Neural progenitor cell (in vitro differentiated cells): Measurements from ENCODE around the gene CTDP1. TPM values are rescaled to one million over a fixed set of nuclear protein-coding genes. Genes with fewer than 3 reads are reported as not detected.

Experiments used
- DNase-seq: peaks from one replicate; pipeline ENCODE4 v3.0.0-alpha.2; 2016; ENCODE audit warnings: low spot score
- H2AFZ ChIP-seq: fragments of 200-600 bp; sonication (generic); replicated peaks from 2 replicates; pipeline ENCODE4 v1.6.1; 2016; ENCODE audit warnings: antibody characterized with exemption
- H3F3A ChIP-seq: fragments of 200-600 bp; sonication (generic); 2 replicates; pipeline ENCODE4 v1.6.1; 2016; ENCODE audit warnings: antibody characterized with exemption, low read depth
- H3K27ac ChIP-seq: fragments of 200-600 bp; sonication (generic); 2 replicates; pipeline ENCODE4 v1.5.1; 2016; ENCODE audit warnings: mild to moderate bottlenecking
- H3K27me3 ChIP-seq: fragments of 200-600 bp; sonication (generic); 2 replicates; pipeline ENCODE4 v1.6.1; 2016; ENCODE audit warnings: mild to moderate bottlenecking, moderate library complexity
- H3K36me3 ChIP-seq: fragments of 200-600 bp; sonication (generic); 2 replicates; pipeline ENCODE4 v1.5.1; 2016
- H3K4me1 ChIP-seq: fragments of 200-600 bp; sonication (generic); 2 replicates; pipeline ENCODE4 v1.6.1; 2016; ENCODE audit warnings: mixed run types
- H3K4me2 ChIP-seq: fragments of 200-600 bp; sonication (generic); 2 replicates; pipeline ENCODE4 v1.6.1; 2016
- H3K4me3 ChIP-seq: fragments of 200-600 bp; sonication (generic); 2 replicates; pipeline ENCODE4 v1.5.1; 2016
- H3K79me2 ChIP-seq: fragments of 200-600 bp; sonication (generic); 2 replicates; pipeline ENCODE4 v1.6.1; 2016; ENCODE audit warnings: low read depth
- H3K9ac ChIP-seq: fragments of 200-600 bp; sonication (generic); 2 replicates; pipeline ENCODE4 v1.6.1; 2016
- H3K9me3 ChIP-seq: fragments of 200-600 bp; sonication (generic); 2 replicates; pipeline ENCODE4 v1.5.1; 2016; ENCODE audit warnings: low read depth
- H4K20me1 ChIP-seq: fragments of 200-600 bp; sonication (generic); 2 replicates; pipeline ENCODE4 v1.6.1; 2016; ENCODE audit warnings: low read depth
- H3K27ac Mint-ChIP-seq: 3 replicates; pipeline ENCODE4 v1.8.0; 2021; ENCODE audit warnings: mixed read lengths
- H3K27me3 Mint-ChIP-seq: 2 replicates; pipeline ENCODE4 v1.8.0; 2022; ENCODE audit warnings: low read depth, mild to moderate bottlenecking, inconsistent platforms, moderate library complexity, mixed read lengths; ENCODE audit not compliant: insufficient read depth
- H3K36me3 Mint-ChIP-seq: 3 replicates; pipeline ENCODE4 v1.8.0; 2021; ENCODE audit warnings: mixed read lengths
- H3K4me1 Mint-ChIP-seq: 3 replicates; pipeline ENCODE4 v1.8.0; 2021; ENCODE audit warnings: mixed read lengths
- H3K4me3 Mint-ChIP-seq: 3 replicates; pipeline ENCODE4 v1.8.0; 2021; ENCODE audit warnings: mild to moderate bottlenecking, moderate library complexity, mixed read lengths
- H3K9me3 Mint-ChIP-seq: 3 replicates; pipeline ENCODE4 v1.8.0; 2020; ENCODE audit warnings: mixed read lengths
- EZH2 ChIP-seq: fragments of 200-600 bp; sonication (generic); IDR thresholded peaks from 2 replicates; pipeline ENCODE4 v1.6.1; 2017; ENCODE audit warnings: antibody characterized with exemption, mild to moderate bottlenecking, moderate library complexity
- EZH2phosphoT487 ChIP-seq: fragments of 200-600 bp; sonication (generic); IDR thresholded peaks from 2 replicates; pipeline ENCODE4 v1.6.1; 2017; ENCODE audit warnings: antibody characterized with exemption
- total RNA-seq: library from RNA; depleted of rRNA; stranded (reverse); fragments of >200 nt; gene quantifications from 2 replicates; pipeline ENCODE4 v1.2.3, GENCODE V29; 2015; ENCODE audit warnings: low replicate concordance
- TF ChIP-seq, protein P1 (sequence below): fragments of 200-600 bp; sonication (generic); IDR thresholded peaks from 2 replicates; pipeline ENCODE4 v1.5.1; 2017; ENCODE audit warnings: antibody characterized with exemption, mild to moderate bottlenecking

Gene CTDP1
- total RNA-seq, 1 donor from 2014 or later: 11.8 TPM

DNA sequence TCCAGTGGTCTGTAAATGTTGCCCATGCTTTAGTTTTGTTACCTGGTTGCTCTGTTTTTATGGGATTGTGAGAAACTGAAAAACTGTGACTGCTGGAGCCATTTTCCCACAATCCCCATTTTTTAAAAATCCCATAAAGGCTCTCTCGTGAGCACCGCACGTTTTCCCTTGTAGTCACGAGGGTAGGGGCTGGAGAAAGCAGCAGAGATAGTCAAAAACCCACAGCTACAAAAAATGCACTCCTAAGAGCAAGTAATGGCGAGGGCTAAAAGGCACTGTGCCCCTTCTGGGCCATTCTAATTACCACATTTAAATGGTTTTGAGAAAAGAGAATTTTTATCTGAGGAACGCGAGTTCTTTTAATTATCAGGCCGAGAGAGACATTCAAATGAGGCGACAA is 1.8 kb upstream of the CTDP1 start:
- Histone ChIP-seq H3K4me3 (peak overlapping the region; percentile 92), H3K27me3 (no peaks in the 10 kb centered on the region), H3K9ac (no peak overlapping the region), H3K4me2 (peak overlapping the region; percentile 78), H4K20me1 (peaks cover 26% of the 10 kb centered on the region), H3K27ac (no peak overlapping the region), H3K9me3 (no peaks in the 10 kb centered on the region), H3K79me2 (peaks cover 40% of the 10 kb centered on the region), H3F3A (no peaks in the 10 kb centered on the region), H2AFZ (no peak overlapping the region), H3K36me3 (no peaks in the 10 kb centered on the region), H3K4me1 (peaks cover 16% of the 10 kb centered on the region)
- H3K36me3 Mint-ChIP-seq: peaks cover 4% of the 10 kb centered on the region
- H3K27me3 Mint-ChIP-seq: peaks cover 9% of the 10 kb centered on the region
- H3K4me1 Mint-ChIP-seq: peaks cover 32% of the 10 kb centered on the region
- H3K27ac Mint-ChIP-seq: no peak overlapping the region
- TF ChIP-seq, protein P1, sequence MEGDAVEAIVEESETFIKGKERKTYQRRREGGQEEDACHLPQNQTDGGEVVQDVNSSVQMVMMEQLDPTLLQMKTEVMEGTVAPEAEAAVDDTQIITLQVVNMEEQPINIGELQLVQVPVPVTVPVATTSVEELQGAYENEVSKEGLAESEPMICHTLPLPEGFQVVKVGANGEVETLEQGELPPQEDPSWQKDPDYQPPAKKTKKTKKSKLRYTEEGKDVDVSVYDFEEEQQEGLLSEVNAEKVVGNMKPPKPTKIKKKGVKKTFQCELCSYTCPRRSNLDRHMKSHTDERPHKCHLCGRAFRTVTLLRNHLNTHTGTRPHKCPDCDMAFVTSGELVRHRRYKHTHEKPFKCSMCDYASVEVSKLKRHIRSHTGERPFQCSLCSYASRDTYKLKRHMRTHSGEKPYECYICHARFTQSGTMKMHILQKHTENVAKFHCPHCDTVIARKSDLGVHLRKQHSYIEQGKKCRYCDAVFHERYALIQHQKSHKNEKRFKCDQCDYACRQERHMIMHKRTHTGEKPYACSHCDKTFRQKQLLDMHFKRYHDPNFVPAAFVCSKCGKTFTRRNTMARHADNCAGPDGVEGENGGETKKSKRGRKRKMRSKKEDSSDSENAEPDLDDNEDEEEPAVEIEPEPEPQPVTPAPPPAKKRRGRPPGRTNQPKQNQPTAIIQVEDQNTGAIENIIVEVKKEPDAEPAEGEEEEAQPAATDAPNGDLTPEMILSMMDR: no peak
- no peak for TF ChIP-seq EZH2phosphoT487
- DNase-seq: no peak
- H3K4me3 Mint-ChIP-seq: peak overlapping the region; percentile 96
- H3K9me3 Mint-ChIP-seq: no peaks in the 10 kb centered on the region

DNA sequence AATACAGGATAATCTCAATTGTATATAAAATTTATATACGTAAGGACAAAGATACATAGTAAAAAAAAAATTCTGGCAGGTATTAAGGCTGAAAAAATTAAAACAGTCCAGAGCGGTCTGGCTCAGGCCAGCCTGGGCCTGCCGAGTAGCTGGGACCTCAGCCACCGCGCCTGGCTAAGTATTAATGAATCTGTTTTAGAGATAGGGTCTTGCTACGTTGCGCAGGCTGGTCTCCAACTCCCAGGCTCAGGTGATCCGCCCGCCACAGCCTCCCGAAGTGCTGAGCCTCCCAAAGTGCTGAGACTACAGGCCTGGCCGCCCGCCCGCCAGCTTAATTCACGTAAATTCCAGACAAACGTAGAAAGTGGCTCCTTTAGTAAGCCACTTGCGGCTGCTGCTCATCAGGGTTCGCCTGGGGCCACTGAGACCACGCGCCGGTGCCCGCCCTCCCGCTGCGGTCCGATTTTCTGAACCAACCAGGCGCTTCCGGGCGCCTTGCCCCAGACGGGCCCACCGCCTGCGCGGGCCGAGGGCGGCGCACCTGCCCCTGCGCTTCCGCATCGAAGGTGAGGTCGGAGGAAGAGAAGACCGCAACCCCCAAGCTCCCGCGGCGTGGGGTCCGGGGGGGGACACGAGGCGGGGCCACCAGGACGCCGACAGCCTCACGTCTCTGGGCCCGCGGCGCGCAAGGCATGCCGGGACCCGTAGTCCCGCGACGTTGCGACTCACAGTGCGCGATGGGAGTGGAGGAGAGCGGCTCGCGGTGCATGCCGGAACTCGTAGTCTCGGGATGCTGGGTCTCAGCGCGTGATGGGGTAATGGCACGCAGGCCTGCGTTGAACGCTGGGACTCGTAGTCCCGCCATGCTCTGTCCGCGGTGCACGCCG is 695 bp upstream of the CTDP1 start:
- Histone ChIP-seq H3K79me2 (peaks cover 51% of the 10 kb centered on the region), H3K4me2 (peak overlapping the region; percentile 80), H3K9me3 (no peaks in the 10 kb centered on the region), H3F3A (no peaks in the 10 kb centered on the region), H3K27ac (peak overlapping the region; percentile 89), H4K20me1 (peaks cover 35% of the 10 kb centered on the region), H3K36me3 (no peaks in the 10 kb centered on the region), H2AFZ (peak overlapping the region; percentile 100), H3K4me3 (peak overlapping the region; percentile 92), H3K9ac (peak overlapping the region; percentile 84), H3K27me3 (no peaks in the 10 kb centered on the region), H3K4me1 (peaks cover 16% of the 10 kb centered on the region)
- Mint-ChIP-seq H3K4me3 (peak overlapping the region; percentile 96), H3K27ac (peak overlapping the region; percentile 93), H3K27me3 (peaks cover 9% of the 10 kb centered on the region), H3K9me3 (no peaks in the 10 kb centered on the region), H3K4me1 (peaks cover 32% of the 10 kb centered on the region), H3K36me3 (peaks cover 4% of the 10 kb centered on the region)
- TF ChIP-seq EZH2: no peak
- no peak for TF ChIP-seq EZH2phosphoT487
- TF ChIP-seq, protein P1: no peak
- DNase-seq: peak; percentile 100

DNA sequence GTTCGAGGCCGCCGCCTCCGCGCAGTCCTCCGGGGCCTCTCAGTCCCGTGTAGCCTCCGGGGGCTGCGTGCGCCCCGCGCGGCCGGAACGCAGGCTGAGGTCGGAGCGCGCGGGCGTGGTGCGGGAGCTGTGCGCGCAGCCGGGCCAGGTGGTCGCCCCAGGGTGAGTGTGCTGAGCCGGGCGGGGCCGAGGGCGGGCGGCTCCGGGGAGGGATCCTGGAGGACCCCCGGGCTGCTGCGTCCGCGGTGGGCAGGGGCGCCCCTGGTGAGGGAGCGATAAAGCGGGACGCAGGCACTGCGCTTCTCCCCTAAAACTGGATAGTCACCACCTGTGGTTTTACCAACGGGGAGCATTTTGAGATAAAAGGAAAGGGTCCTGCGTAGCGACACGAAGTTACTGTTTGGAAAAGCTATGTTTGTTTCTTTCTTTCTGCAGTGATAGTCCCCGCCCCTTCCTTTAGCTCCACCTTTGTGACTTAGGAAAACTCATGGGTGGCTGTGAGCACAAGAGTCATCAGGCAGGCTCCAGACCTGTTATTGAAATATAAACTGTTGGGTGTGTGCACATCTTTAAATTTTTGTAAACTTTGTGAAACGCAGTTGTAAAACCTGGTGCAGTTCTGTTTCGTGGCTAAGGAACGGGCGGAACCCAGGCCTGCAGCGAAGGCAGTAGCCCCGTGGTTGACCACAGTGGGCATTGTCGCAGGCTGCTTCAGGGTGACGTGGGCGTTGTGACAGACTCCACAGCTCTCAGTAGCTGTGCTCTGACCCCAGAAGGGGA is 687 bp downstream of the CTDP1 start:
- peaks cover 64% of the 10 kb centered on the region for H3K79me2 ChIP-seq
- H3F3A ChIP-seq: no peaks in the 10 kb centered on the region
- peak overlapping the region; percentile 92 for H3K4me3 ChIP-seq
- Mint-ChIP-seq H3K9me3 (peaks cover 2% of the 10 kb centered on the region), H3K36me3 (peaks cover 6% of the 10 kb centered on the region), H3K4me1 (peaks cover 32% of the 10 kb centered on the region), H3K27ac (peak overlapping the region; percentile 36), H3K4me3 (peak overlapping the region; percentile 90), H3K27me3 (peaks cover 9% of the 10 kb centered on the region)
- H3K4me1 ChIP-seq: peaks cover 16% of the 10 kb centered on the region
- H3K4me2 ChIP-seq: peak overlapping the region; percentile 80
- DNase-seq: peak; percentile 67
- no peak overlapping the region for H2AFZ ChIP-seq
- peaks cover 40% of the 10 kb centered on the region for H4K20me1 ChIP-seq
- peak overlapping the region; percentile 84 for H3K9ac ChIP-seq
- H3K9me3 ChIP-seq: no peaks in the 10 kb centered on the region
- TF ChIP-seq EZH2phosphoT487 (no peak), EZH2 (no peak)
- TF ChIP-seq, protein P1: peak; percentile 31
- H3K36me3 ChIP-seq: no peaks in the 10 kb centered on the region
- H3K27ac ChIP-seq: peak overlapping the region; percentile 56
- no peaks in the 10 kb centered on the region for H3K27me3 ChIP-seq
